CD4-positive, alpha-beta T cell treated with Interleukin-1 beta for 1 hour (primary cell): ENCODE measurements around the gene POLD4.
"Not testable (repeated sequence)": the region's sequence is repeated elsewhere in the genome, so short reads cannot be mapped to it uniquely, and the experiment has no call there.

Source experiments
- DNase-seq, 2 donors: peaks; one replicate each; pipeline ENCODE4 v3.0.0-alpha.2; 2020 to 2022

Gene POLD4

DNA sequence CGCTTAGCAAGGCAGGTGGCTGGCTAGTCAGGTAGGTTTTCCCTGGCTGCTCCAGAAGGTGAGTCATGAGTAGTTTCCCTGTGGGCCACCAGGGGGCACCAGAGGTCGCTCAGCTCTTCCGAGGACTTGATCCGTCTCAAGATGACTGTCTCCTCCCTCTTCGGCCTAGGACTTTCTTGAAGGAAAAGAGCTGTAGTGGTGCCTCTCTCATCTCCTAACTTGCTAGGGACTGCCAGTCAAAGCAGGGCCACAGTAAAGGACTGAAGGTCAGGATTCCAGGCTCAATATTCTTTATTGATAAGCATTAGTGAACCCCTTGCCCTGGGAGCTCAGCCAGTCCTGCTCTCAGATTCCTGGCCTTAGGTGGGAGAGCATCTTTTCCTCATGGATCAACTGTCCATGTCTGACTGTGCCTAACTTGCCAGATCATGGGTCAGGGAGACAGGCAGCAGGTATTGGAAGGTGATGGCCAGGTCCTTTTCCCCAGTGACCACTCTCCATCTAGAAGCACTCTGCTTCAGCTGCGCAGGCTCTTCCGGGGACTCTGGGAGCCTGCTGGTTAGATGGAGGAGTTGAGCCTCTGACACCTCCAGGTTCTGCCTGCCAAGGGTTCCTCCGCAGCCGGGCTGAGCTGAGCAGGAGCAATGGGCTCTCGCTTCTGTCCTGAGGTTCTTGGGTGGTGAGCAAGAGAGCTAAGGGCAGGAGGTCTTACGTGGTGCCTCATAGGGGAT, 1.9 kb downstream of the POLD4 start:
- peak; percentile 72 to 76 for DNase-seq

DNA sequence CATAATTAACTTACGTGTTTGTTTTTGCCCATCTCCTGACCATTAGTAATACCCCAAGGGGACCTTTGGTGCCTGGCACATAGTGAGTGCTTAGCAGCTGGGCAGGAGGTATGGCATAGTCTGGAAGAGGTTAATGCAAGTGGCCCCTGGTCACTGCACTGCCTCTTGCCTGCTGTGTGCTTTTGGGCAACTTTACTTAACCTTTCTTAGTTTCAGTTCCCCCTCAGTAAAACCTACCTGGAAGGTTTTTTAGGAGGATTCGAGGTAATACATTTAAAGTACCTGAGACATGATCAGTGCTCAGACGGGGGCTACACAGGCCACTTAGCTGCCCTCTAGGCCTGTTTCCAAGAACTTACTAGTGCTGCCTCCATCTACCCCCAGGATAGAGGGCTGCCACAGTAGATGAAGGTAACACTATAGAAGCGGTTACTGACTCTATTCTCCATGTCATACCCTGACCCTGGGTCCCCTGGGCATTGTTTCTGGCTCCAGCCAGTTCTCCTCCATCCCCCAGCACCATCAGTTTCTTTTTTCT, 3.3 kb downstream of the POLD4 start:
- DNase-seq, result no peak

DNA sequence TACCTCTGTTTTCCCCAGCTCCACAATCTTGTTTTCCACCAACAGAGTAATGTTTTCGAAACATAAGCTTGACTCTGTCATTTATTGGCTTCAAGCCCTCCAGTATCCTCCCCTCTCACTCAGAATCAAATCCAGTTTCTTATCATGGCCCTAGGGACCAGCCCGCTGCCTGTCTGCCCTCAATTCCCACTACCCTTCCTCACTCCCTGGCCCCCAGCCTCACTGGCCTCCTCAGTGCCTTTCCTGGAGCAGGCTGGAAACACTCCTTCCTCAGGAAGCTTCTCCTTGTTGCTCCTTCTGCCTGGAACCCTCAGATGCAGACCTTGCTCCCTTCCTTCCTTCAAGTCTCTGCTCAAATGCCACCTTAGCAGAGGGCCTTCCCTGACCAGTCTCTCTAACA, 3.9 kb downstream of the POLD4 start:
- no peak for DNase-seq

DNA sequence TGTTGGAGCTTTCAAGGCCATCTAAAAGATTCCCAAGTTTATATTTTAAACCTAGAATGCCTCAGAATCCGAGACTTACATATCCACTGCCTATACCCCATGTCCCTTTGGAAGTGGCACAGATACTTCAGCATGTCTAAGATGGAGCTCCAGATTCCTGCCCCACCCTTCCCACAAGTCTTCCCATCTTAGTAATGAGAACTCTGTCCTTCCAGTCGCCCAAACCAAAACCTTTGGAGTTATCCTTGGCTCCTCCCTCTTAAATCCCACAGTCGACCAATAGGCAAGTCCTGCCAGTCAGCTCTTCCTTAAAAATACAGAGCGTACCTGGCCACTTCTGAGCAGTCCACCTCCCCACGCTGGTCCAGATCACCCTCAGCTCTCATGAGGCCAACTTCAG, 4.3 kb downstream of the POLD4 start:
- no peak for DNase-seq

DNA sequence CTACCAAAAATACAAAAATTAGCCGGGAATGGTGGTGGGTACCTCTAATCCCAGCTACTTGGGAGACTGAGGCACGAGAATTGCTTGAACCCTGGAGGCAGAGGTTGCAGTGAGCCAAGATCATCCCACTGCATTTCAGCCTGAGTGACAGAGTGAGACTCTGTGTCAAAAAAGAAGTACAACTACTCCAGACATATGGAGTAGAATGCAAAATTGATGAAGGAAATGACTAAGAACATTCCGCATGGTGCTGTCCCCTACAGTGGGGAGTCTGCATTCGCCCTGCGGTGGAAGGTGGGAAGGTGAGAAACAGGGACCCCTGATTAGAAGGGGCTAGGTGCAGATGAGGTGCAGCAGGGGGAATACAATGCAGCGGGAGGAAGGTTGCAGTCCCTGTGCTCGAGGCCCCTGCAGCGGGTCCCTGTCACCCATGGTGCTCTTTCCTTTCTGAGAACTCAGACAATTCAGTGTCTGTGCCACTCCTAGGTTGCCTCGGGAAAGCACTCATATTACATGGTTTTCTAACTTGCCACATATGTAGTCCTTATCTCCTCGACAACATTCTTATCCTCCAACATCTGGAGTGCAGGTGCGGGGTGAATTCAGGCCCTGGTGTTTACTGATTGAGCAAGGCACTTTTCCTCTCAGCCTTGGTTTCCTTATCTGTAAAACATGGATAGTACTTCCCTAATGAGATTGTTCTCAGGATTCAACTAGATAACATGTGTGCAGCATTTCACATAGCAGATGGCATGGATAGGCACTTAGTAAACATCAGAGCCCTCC, 5.2 kb downstream of the POLD4 start:
- DNase-seq, result no peak

DNA sequence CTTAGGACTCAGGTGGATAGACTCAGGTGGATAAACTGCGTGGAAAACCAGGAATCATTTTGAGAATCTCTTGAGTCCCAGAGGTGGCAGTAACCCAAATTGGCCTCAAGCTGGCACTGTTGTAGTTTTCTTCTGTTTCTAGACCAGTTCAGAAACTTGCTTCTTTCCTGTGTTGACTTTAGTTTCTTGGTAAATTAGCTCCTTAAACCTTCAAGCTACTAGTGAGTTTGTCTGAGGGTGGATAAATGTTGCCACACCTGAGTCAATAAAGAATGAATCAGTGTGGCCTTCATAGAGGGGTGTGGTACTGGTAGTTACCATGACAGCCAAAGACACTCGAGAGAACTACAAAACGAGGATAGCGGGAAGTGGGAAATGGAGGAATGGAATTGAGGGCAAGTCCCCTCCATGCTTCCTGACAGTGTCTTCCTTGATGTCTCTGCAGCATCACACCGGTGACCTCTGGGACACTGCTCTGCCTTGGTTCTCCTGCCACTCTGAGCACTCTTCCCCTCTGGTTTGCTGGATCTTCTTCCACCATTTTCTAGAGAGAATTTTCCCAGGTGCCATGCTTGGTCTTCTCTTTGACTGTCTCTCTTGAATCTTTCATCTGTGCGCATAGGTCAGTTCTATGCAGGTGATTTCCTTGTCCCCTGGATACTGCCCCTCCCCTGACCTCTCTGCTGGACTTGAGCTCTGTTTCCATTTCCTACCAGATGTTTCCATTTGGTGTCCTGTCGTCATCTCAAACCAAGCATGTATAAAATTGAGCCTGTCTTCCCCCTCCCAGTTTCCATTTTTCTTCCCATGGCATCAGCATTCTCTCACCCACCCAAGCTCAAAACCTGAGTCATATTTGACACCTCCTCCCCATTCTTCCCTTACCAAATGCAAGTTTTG, 7.2 kb downstream of the POLD4 start:
- DNase-seq, result no peak

DNA sequence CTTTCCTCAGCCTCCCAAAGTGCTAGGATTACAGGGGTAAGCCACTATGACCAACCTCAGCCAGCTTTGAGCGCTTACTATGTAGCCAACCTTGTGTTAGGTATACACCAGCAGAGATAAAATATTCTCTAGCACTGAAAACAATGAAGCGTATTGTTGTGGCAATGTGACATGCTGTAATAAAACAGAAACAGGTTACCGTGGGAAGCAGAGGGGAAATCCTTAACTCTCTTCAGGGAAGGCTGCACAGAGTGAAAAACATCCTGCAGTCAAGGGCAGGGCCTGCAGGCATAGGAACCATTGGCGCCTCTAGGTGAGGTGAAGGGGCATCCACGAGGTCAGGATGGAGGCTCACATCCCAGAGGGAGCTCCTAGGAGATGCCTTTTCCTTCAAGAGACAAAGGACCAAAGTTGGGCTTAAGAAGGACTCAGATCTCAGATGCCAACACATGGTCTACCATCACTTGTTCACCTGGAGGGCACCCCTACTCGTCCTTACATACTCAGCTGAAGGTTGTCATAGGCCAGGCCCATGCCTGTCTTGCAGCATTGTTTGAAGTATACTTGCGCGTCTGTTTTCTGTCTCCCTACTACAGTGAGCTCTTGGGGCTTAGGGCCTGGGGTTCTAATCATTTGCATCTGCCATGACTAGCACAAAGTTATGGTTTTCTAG, 8.0 kb downstream of the POLD4 start:
- no peak for DNase-seq

DNA sequence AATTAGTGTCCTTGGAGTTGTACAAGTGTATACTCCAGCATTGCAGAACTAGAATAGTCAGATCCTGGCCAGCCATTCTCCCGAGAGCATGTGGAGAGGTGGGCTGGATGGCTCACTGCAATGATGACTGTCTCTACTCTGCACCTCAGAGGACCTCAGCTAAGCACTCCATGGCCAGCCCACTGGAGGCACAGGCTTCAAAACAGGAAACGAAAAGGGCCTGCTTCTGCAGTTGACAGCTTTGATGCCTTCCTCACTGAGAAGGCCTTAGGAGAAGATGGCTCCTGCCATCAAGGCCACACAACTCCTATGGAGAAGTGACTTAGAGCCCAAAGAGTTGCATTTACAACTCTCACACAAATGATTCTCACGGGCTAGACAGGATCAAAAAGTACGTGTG, 9.1 kb downstream of the POLD4 start:
- DNase-seq, result peak in 1 of 2 donors; percentile 22

DNA sequence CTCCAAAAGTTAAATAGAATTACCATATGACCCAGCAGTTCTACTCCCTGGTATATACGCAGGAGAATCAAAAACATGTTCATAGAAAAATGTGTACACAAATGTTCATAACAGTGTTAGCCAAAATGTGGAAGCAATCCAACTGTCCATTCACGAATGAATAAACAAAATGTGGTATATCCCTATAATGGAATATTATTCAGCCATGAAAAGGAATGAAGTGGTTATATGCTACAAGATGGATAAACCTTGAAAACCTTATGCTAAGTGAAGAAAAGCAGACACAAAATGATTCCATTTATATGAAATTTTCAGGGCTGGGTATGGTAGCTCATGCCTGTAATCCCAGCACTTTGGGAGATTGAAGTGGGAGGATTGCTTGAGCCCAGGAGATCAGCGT, 16.1 kb downstream of the POLD4 start:
- no peak for DNase-seq

DNA sequence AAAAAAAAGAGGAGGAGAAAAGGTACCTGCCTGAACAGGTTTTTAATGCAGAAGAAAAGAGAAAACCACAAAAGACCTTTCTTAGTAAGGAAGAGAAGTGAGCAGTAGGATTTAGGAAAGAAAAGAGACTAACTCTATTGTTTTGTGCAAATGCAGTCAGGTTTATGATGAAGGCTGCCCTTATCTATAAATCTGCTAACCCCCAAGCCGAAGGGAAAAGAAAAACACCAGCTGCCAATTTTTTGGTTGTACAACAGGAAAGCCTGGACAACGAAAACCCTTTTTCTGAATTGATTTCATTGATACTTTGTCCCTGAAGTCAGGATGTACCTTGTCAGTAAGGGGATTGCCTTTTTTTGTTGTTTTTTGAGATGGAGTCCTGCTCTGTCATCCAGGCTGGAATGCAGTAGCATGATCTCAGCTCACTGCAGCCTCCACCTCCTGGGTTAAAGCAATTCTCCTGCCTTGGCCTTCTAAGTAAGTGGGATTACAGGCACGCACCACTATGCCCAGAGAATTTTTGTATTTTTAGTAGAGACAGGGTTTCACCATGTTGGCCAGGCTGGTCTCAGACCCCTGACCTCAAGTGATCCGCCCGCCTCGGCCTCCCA, 21.2 kb downstream of the POLD4 start:
- no peak for DNase-seq

DNA sequence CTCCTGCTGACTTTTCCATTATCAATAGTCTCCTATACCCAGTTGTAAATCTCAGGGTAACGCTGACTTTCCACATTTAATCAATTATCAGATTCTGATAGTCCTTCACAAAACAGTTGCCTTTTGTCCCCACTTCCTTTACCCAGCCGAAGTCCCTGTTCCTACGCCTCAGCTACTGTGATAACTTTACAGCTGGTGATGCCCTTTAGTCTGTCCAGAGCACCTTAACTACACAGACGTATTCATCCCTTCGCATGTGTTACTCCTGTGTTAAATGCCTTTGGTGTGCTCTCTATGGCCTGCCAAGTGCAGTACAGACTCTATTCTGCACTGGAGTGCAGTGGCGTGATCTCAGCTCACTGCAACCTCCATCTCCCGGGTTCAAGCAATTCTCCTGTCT, 29.8 kb downstream of the POLD4 start:
- DNase-seq, result no peak

DNA sequence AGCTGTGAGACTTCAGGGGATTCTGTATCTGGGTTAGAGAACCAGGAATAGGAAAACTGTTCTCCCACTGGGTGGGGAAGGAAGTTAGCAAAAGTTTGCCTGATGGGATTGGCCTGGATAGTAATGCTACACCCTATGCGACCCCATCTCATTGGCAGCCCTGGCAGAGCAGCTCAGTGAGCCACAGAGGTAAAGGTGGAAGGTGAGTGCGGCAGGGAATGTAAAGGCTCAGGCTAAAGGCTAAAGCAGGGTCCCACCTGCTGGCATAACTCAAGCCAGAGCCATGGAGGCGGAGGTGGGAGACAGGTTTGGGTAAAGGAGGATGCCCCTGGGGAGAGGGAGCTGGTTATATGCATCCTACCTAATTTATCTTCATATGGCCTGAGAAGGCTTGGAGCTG, 31.3 kb downstream of the POLD4 start:
- no peak for DNase-seq

DNA sequence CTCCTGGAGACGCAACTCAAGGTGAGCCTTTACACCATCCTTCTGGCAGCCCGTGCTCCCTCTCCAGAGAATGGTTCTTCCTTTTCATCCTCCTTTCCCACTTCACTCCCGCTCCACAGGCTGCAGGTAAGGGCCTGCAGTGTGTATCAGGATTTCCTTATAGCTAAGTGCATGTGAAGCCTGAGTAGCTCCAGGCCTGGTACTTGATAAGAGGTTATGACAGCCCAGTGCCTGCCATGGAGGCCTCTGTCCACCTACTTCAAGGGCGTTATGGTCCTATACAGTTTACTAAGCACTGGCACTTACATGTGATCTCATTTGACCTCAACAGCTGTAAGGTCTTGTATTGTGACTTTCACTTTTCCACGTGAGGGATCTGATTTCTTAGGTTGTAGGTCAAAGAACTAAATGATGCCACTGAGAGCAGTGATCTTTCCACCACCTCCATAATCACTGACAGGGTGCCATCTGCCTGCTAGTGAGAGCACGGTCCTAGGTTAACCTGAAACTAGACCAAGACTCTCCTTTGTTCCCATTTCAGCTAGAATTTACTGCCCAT, 32.0 kb downstream of the POLD4 start:
- DNase-seq, result no peak

DNA sequence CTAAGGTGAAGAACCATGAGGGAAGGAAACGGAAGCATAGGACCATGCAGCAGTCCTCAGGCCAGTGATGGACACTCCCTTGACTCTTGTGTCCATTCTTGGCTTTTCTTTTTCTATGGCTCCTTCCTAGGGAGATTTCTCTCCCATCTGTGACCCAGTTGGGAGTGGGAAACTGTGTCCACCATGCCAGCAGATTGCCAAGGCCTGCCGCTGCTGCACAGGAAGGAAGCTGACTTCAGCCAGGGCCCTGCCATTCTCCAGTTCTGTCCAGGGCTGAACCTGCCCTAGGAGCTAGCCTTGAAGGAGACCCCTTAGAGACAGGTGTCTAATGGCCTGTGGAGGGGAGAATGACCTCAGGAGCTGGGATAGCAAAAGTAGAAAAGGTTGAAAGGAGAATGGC, 32.7 kb downstream of the POLD4 start:
- DNase-seq, result no peak

DNA sequence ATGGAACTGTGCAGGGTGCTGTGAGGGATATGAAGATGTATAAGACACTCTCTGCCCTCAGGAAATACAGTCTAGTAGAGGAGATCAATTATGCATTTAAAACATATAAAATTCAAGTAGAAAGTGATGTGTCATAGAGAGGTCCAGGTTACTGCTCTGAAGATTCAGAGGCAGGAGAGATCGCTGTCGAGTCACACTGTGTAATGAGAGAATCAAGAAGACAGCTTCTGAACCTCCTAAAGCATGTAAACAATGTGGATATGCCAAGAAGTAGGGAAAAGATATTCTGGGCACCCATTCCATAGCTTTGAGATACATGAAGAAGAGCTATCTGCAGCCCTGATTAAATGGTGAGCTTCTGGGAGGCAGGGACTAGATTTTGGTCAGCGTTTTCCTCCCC, 33.3 kb downstream of the POLD4 start:
- DNase-seq, result no peak

DNA sequence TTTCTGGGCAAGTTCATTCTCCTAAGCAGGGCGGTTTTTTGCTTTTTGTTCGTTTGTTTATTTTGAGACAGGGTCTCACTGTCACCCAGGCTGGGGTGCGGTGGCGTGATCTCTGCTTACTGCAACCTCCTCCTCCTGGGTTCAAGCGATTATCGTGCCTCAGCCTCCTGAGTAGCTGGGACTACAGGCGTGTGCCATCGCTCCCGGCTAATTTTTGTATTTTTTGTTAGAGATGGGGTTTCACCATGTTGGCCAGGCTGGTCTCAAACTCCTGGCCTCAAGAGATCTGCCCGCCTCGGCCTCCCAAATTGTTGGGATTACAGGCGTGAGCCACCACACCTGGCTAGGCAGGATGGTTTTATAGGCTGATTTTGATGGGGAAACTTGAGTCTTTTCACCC, 34.5 kb downstream of the POLD4 start:
- DNase-seq, result not testable (repeated sequence)

DNA sequence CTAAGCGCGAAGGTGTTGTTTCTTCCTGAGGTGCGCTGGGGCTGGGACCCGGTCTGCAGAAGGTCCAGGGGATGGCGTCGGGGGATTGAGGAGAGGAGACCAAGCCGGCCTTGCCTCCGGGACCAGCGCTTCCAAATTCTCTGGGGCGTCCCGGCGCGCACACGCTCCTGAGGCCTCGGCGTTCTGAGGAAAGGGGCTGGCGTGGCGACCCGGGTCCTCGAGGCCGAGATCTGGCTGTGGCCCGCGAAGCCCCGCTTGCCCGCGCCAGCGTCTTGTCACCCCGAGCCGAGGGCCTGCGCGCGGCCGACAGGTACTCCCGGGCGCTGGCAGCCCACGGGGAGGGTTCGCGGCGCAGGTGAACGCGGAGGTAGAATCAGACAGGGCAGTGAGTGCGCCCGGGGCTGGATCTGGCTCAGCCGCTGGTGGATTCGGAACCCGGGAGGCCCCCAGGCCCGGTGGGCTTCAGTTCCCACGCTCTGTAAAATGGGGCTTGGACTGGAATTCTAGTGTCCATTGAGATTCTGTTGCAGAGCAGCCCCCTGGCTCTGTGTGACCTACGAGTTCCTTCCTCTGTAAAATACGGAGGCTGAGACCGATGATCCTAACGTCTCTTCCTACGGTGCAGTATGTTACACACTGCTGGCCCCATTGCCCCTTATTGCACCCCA, 35.3 kb downstream of the POLD4 start:
- no peak for DNase-seq

DNA sequence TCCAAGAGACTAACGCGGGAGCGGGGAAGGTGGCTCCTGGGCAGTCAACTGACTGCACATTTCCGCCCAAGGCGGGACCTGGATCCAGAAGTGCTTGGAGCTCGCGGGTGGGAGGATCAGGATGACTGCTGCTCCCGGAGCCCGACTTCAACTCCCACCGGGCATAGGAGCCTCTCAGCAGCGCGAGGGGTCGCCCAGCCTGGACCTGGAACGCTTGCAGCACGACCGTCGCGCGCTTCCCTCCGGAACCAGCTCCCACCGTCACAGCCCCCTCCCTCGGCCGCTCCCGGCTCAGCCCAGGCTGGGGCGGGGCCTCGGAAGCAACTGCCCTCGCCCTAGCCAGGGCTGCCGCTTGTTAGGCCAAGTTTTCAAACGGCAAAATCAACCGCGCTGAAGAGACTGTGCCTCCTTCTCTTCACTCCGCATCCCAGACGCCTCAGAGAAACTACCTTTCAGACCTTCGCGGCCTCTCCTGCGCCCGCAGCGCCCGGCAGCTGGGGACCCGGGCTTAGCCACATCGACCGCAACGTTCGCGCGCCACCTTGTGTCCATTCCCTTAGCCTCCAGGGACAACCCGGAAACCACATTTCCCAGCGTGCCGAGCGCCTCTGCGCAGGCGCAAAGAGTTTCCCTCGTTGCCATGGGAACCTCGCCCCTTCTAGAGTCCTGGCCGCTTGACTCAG, 36.0 kb downstream of the POLD4 start:
- peak; percentile 96 to 99 for DNase-seq

DNA sequence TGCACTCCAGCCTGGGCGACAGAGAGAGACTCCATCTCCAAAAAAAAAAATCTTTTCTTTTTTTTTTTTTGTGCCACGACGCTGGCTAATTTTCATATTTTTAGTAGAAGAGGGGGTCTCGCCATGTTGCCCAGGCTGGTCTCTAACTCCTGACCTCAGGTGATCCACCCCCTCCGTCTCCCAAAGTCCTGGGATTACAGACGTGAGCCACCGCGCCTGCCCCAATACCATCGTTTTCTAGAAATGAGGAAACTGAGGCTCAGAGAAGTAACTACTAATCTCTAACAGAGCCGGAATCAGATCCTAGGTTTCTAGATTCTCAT, 36.5 kb downstream of the POLD4 start:
- DNase-seq, result no peak

DNA sequence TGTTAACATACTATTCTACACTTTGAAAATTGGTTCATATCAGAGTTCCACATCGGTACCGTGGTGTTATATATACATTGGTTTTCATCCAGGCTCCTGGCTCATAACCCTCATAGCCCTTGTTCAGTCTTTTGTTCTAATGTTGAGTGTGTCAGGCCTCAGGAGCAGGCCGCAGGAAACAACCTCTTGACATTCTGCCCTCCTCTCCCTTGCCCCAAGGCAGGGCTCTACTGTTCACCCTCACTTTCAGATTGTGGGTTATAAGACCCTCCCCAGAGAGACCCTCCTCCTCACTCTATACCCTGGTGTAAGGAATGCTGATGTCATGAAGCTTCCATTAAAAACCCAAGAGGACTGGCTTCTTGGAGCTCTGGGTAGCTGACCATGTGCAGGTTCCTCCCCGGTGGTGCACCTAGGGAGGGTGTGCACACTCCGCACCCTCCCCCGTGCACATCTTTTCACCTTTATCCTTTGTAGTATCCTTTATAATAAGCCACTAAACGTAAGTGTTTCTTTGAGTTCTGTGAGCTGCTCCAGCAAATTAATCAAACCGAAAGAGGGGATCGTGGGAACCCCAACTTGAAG, 37.9 kb downstream of the POLD4 start:
- DNase-seq, result no peak
